Stomach (tissue), 4 donors: Measurements from ENCODE around the gene PMM2.

Source experiments
- CTCF ChIP-seq, 7 experiments: fragments of 450-650 bp in 4 of 7; fragments of 200-600 bp in 3 of 7; sonication (generic) in 3 of 7; IDR thresholded peaks; one replicate each; pipeline ENCODE4 v1.5.1; 2016 to 2019; ENCODE audit warnings: antibody characterized with exemption in 7 of 7, control low read depth in 2 of 7, mild to moderate bottlenecking in 1 of 7
- POLR2A ChIP-seq, 4 donors: fragments of 450-650 bp; IDR thresholded peaks; one replicate each; pipeline ENCODE4 v1.6.1; 2016; ENCODE audit warnings: antibody characterized with exemption in 4 of 4, control low read depth in 2 of 4, mild to moderate bottlenecking in 1 of 4, moderate library complexity in 1 of 4
- POLR2AphosphoS5 ChIP-seq, 3 donors: sonication (generic); formaldehyde crosslinking; IDR thresholded peaks; one replicate each; pipeline ENCODE4 v1.6.1; 2016; ENCODE audit warnings: antibody characterized with exemption in 3 of 3

DNA sequence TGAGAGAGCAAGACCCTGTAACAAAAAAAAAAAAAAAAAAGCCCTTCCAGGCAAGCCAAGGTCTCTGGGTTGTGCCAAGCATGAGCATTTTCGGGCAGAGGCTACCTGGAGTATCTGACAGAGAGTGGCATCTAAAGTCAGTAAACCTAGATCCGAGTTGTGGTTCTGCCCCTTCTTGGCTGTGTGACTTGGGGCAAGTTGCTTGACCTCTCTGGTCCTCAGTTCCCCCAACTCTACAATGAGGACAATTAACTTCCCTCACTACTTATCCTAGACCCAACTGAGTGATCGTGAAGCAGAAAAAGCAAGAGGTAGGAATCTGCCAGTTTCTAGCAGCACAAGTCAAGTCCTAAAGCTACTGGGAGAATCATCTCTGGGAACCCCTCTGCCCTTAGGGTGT, 34.6 kb upstream of the PMM2 start:
- TF ChIP-seq POLR2AphosphoS5 (IDR thresholded peaks at IDR 0.05) = no peak
- no peak for TF ChIP-seq POLR2A (IDR thresholded peaks at IDR 0.05)
- TF ChIP-seq CTCF (IDR thresholded peaks at IDR 0.05) = no peak
